BE2C (cell line): ENCODE data around the gene LINC00632.

Source experiments
- DNase-seq: peaks from one replicate; pipeline ENCODE4 v3.0.0-alpha.2; 2020
- H3K27me3 ChIP-seq: fragments of 250-450 bp; sonication (Bioruptor Pico); 2 replicates; pipeline ENCODE4 v1.5.1; 2020; ENCODE audit warnings: mild to moderate bottlenecking
- H3K36me3 ChIP-seq: fragments of 250-450 bp; sonication (Bioruptor Pico); 2 replicates; pipeline ENCODE4 v1.5.1; 2020; ENCODE audit warnings: mild to moderate bottlenecking
- H3K4me1 ChIP-seq: fragments of 250-450 bp; sonication (Bioruptor Pico); 2 replicates; pipeline ENCODE4 v1.5.1; 2020
- H3K4me3 ChIP-seq: 2 replicates; pipeline ENCODE4 v1.5.1; 2011; ENCODE audit warnings: low read depth, low read length
- H3K9me3 ChIP-seq: fragments of 250-450 bp; sonication (Bioruptor Pico); 2 replicates; pipeline ENCODE4 v1.5.1; 2020
- TF ChIP-seq, protein P1 (sequence below): IDR thresholded peaks from 2 replicates; pipeline ENCODE4 v1.5.1; 2012; ENCODE audit warnings: mild to moderate bottlenecking, low read depth, low read length

LINC00632 gene

GRCh38 chrX:140697618-140698017, 11.9 kb upstream of the LINC00632 start:
- Histone ChIP-seq H3K4me3 (no peak overlapping the region), H3K27me3 (no peaks in the 10 kb centered on the region), H3K9me3 (no peaks in the 10 kb centered on the region), H3K4me1 (no peaks in the 10 kb centered on the region), H3K36me3 (no peaks in the 10 kb centered on the region)
- no peak for DNase-seq
- TF ChIP-seq, protein P1, sequence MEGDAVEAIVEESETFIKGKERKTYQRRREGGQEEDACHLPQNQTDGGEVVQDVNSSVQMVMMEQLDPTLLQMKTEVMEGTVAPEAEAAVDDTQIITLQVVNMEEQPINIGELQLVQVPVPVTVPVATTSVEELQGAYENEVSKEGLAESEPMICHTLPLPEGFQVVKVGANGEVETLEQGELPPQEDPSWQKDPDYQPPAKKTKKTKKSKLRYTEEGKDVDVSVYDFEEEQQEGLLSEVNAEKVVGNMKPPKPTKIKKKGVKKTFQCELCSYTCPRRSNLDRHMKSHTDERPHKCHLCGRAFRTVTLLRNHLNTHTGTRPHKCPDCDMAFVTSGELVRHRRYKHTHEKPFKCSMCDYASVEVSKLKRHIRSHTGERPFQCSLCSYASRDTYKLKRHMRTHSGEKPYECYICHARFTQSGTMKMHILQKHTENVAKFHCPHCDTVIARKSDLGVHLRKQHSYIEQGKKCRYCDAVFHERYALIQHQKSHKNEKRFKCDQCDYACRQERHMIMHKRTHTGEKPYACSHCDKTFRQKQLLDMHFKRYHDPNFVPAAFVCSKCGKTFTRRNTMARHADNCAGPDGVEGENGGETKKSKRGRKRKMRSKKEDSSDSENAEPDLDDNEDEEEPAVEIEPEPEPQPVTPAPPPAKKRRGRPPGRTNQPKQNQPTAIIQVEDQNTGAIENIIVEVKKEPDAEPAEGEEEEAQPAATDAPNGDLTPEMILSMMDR, result peak; percentile 59

DNA sequence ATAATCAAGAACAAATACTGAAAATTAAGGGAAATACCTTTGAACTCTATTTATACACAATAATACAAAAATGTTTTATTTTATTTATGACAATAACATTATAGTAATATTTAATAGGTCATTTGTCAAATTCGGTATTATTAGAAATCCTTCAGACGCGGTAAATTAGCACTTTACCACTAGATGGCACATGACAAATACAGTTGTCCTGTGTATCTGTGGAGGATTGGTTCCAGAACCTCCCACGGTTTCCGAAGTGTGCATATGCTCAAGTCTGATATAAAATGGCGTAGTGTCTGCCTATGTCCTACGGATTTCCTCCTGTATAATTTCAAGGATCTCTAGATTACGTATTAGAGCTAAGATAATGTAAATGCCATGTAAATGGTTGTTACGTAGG, 8.1 kb upstream of the LINC00632 start:
- Histone ChIP-seq H3K36me3 (no peaks in the 10 kb centered on the region), H3K4me3 (no peak overlapping the region), H3K9me3 (no peaks in the 10 kb centered on the region), H3K4me1 (no peaks in the 10 kb centered on the region), H3K27me3 (no peaks in the 10 kb centered on the region)
- peak; percentile 44 for DNase-seq
- TF ChIP-seq, protein P1, result peak; percentile 59

GRCh38 chrX:140710710-140711109, 1.2 kb downstream of the LINC00632 start:
- Histone ChIP-seq H3K36me3 (peaks cover 14% of the 10 kb centered on the region; the same call in 1 of the 2 replicates), H3K4me1 (no peaks in the 10 kb centered on the region; the same call in 1 of the 2 replicates), H3K9me3 (no peaks in the 10 kb centered on the region), H3K4me3 (peak overlapping the region; percentile 87), H3K27me3 (no peaks in the 10 kb centered on the region)
- DNase-seq, result peak; percentile 67
- TF ChIP-seq, protein P1, result no peak

DNA sequence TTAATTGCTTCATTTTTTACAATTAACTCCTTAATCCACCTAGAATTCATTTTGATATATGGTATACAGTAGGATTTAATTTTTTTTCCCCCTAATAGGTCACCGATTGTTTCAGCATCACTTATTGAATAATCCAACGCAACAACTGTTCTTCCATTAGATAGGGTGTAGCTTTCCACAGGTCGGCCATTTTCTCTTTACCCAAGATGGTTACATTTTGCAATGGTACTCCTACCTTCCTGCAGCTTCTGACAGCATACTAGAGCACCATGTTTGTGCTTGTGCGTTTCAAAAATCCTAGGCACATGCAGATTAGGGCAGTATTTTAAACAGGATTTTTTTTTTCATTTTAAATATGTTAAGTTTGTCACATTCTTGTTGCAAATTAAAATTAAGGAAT, 2.3 kb downstream of the LINC00632 start:
- no peak for DNase-seq
- TF ChIP-seq, protein P1, result no peak
- no peaks in the 10 kb centered on the region; the same call in 1 of the 2 replicates for H3K4me1 ChIP-seq
- H3K9me3 ChIP-seq, result no peaks in the 10 kb centered on the region
- H3K27me3 ChIP-seq, result no peaks in the 10 kb centered on the region
- H3K4me3 ChIP-seq, result peak overlapping the region; percentile 87
- peaks cover 18% of the 10 kb centered on the region; the same call in 1 of the 2 replicates for H3K36me3 ChIP-seq

DNA sequence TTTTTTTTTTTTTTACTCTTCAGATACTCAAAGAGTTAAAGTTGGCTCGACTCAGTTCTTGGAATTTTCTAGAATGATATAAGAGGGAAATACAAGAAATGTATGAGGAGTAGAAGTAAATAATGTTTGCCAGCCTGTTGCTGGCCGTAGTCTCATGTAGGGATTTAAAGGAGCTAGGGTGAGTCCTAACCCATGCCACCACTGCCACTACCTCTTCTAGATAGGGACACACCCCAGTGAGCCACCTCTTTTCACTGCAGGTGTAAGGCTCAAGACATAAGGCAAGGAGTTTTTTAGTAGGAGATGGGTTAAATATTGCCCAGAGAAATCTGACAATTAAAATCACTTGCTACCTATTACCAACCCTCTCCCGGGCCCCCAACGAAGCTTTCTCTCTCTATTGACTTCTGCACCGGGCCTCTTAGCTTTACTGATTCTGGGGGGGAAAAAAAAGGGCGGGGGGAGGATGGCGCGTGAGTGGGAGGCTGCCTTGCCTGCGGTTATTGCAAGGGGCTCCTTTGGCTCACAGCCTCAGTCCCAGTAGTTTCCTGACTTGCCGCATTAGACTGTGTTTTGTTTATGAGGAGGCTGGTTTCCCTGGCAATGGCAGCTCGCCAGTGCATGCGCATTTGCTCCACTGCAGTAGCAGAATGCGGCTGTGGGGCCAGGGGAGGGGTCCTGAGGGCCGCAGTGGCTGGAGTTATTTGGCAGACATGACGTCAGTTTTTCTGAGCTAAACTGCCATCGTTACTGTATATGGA, 3.0 kb downstream of the LINC00632 start:
- Histone ChIP-seq H3K9me3 (no peaks in the 10 kb centered on the region), H3K4me1 (no peaks in the 10 kb centered on the region; the same call in 1 of the 2 replicates), H3K36me3 (peaks cover 18% of the 10 kb centered on the region; the same call in 1 of the 2 replicates), H3K27me3 (no peaks in the 10 kb centered on the region), H3K4me3 (peak overlapping the region; percentile 87)
- DNase-seq, result peak; percentile 76
- TF ChIP-seq, protein P1, result no peak

GRCh38 chrX:140713174-140713539, 3.6 kb downstream of the LINC00632 start:
- Histone ChIP-seq H3K4me1 (no peaks in the 10 kb centered on the region; the same call in 1 of the 2 replicates), H3K4me3 (peak overlapping the region; percentile 87), H3K9me3 (no peaks in the 10 kb centered on the region), H3K27me3 (no peaks in the 10 kb centered on the region), H3K36me3 (peaks cover 18% of the 10 kb centered on the region; the same call in 1 of the 2 replicates)
- TF ChIP-seq, protein P1, result no peak
- no peak for DNase-seq
